Measurements from ENCODE around the gene IPP.
"Not testable (repeated sequence)": the region's sequence is repeated elsewhere in the genome, so short reads cannot be mapped to it uniquely, and the experiment has no call there.

IPP gene

DNA sequence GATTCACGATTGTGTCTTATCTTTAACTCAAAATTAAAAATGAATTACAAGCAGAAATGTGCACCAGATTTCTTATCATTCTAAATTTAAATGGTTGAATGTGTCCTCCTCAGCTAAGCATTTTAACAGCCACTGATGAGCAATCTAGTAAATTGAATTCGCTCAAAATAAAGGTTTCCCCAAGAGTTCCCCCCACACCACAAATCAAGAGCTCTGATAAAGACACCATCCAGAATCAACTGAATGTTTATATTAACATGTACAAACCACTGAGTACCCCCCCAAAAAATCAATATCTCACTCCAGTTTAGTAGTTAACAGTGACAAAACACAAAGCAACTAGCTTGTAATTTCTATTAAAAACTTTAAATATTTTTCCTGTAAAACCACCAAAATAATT lies 66.1 kb downstream of the IPP start:
- DNase-seq (ENCODE audit: low read depth) = no peak

DNA sequence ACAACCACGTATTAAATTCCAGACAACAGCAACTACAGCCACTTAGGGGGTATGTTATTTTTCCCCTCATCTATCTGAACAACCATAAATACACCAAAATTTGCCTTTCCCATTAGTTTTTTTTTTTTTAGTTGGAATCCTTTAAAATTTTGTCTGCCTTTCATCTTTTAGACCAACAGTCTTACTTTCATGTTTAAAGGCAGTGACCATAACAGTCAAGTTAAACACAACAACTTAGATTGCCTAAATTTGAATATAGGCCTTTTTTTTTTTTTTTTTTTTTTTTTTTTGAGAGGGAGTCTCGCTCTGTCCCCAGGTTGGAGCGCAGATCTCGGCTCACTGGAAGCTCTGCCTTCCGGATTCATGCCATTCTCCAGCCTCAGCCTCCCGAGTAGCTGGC lies 67.5 kb downstream of the IPP start:
- DNase-seq (ENCODE audit: low read depth) = no peak

DNA sequence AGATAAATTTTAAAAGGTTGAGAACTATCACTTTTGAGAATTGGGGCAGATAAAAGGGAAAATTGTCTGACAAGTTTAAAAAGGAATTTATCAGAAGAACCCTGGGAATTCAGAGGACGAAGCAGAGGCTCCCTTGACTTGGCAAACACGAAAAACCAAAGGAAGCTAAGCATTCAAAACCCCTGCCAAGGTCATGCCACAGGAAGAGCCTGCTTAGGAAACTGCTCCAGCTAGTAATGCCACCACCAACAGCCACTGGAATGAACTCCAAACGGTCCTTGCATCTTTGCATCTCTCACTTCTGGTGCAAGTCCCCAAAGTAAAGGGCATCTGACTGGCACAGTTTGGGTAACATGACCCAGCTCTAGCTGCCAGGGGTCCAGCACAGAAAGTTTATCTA lies 71.3 kb downstream of the IPP start:
- DNase-seq (ENCODE audit: low read depth) = no peak

DNA sequence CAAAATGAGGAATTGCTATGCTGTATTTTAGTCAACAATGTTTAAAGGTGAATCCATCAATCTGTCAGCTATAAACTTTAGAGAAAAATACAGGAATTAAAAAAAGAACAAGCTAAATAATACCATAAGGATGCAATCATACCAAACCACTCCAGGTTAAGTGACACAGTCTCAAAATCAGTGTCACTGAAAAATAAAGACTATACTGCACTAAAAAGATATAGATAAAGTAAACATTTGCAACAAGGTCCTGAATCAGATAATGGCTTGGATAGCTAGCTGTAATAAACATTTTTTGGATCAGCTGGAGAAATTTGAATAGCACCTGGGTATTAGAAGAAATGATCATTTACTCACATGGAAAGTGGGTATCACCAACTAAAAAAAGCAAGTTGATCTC lies 72.0 kb downstream of the IPP start:
- no peak for DNase-seq (ENCODE audit: low read depth)

DNA sequence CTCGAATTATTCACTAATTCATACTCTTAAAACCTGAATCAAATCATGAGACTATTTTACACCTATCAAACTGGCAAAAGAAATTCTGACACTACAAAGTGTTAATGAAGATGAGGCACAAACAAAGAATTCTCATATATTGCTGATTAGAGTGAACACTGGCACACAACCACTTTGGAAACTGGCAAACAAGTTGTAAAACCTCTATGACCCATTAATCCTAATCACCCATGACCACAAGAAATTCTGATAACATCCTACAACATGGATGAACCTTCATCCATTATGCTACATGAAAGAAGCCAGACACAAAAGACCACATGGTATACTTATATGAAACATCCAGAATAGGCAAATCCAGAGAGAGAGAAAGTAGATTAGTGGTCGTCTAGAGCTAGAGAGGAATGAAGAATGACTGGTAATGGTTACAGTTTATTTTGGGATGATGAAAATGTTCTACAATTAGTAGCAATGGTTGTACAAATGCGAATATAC lies 72.7 kb downstream of the IPP start:
- DNase-seq (ENCODE audit: low read depth) = no peak

DNA sequence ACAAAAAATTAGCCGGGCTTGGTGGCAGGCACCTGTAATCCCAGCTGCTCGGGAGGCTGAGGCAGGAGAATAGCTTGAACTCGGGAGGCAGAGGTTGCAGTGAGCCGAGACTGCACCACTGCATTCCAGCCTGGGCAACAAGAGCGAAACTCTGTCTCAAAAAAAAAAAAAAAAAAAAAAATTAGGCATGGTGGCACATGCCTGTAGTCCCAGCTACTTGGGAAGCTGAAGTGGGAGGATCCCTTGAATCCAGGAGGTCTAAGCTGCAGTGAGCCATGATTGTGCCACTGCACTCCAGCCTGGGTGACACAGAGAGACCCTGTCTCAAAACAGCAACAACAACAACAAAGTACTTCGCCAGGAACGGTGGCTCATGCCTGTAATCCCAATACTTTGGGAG lies 73.9 kb downstream of the IPP start:
- not testable (repeated sequence) for DNase-seq (ENCODE audit: low read depth)

DNA sequence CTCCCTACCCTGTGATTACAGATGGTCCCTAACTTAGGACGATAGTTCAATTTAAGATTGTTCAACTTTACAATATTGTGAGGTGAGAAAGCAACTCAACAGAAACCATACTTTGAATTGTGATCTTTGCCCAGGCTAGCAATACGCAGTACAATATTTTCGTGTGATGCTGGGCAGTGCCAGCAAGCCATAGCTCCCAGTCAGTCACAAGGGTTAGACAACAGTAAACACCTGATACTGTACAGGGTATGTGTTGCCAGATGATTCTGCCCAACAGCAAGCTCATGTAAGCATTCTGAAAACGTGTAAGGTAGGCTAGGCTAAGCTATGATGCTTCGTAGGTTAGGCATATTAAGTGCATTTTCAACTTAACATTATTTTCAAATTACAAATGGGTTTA lies 76.0 kb downstream of the IPP start:
- no peak for DNase-seq (ENCODE audit: low read depth)

DNA sequence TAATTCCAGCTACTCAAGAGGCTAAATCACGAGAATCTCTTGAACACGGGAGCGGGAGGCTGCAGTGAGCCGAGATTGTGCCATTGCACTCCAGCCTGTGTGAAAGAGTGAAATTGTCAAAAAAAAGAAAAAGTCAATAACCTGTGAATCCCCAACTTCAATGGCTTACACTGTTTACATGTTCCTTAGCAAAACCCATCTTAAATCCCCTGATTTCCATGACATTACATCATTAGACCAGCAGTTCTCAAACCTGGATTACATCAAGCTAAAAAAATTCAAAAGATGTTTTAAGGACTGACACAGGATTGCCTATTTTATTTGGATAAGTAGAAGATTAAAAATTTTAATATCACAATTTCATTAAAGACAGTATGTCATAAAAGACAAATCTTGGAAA lies 76.5 kb downstream of the IPP start:
- DNase-seq (ENCODE audit: low read depth) = no peak

DNA sequence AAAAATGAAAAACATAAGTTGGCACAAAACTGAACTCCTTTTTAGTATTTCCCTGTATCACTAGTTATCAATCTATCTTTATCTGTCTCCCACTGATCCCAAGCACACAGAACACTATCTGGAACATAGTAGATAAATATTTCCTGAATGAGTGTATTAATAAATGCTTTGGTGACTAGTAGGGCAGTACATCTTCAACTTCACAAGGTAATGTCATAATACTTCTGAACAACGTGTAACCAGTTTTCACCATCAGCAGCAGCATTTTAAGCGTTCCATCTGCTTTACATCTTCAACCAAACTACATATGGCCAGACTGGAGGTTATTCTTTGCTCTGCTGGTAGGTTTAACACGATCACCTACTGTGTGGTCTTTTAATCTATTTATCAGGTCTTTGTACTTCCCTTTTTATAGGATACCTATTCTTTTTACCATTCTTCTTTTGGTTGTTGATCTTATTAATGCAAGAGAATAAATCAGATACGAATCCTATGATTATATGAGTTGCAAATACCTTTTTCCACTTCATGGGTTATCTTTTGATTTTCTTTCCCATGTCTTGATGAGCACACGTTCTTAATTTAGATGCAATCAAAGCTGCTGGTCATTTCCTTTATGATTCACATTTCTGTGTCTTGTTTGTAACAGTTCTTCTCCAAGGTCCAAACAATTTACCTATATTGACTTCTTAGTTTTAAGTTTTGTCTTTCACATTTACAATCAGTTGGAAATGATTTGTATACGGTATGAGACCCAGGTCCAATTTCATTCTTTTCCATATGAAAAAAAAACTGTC lies 80.4 kb downstream of the IPP start:
- DNase-seq (ENCODE audit: low read depth) = no peak

DNA sequence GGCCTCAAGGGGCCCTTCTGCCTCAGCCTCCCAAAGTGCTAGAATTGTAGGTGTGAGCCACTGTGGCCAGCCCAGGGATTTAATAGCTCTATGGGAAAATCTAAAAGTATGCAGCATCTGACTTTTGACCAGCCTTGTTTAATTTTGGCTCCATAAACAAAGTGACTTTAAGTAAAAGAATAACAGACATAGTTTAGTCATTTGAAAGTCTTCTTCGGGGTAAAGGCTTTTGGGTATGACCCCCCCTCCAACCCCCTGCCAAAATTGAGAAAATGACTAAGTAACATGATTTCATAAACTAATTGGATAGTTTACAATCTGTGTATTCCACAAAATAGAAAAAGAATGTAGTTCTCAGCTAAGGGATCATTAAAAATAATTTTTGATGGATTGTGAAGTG lies 81.1 kb downstream of the IPP start:
- no peak for DNase-seq (ENCODE audit: low read depth)

DNA sequence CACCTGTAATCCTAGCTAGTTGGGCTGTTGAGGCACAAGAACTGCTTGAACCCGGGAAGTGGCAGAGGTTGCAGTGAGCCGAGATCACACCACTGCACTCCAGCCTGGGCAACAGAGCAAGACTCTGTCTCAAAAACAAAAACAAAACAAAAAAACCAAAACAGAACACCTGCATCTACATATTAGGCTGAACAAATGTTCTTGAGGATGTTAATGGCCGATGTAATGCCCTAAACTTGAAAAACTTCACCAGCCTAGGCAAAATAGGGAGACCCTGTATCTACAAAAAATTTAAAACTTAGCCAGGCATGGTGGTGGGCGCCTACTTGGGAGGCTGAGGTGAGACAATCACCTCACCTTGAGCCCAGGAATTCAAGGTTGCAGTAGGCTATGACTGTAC lies 81.9 kb downstream of the IPP start:
- no peak for DNase-seq (ENCODE audit: low read depth)

DNA sequence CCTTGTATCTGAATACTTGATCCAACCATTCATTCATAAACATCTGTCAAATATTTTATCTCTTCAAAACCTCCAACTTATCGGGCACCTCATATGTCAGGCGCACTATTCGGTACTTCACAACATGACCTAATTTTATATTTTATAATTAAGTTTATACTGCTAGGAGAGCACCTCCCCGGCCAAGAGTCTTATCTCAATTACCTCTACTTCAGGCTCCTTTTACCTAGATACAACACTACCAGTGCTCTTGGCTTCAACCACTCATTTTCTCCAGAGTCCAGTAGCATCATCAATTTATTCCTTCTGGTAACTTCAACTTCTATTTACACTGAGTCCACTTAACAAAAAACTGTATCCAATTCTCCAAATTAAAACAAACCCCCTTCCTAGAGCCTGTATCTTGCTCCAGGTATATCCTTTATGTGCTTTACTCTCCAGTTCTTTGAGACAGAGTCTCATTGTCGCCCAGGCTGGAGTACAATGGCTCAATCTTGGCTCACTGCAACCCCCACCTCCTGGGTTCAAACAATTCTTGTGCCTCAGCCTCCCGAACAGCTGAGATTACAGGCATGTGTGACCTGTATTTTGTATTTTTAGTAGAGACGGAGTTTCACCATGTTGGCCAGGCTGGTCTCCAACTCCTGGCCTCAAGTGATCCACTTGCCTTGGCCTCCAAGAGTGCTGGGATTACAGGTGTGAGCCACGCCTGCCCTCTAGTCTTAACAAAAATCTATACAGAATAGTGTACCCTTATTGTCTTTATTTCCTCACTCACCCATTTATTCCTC lies 82.9 kb downstream of the IPP start:
- DNase-seq (ENCODE audit: low read depth) = no peak

DNA sequence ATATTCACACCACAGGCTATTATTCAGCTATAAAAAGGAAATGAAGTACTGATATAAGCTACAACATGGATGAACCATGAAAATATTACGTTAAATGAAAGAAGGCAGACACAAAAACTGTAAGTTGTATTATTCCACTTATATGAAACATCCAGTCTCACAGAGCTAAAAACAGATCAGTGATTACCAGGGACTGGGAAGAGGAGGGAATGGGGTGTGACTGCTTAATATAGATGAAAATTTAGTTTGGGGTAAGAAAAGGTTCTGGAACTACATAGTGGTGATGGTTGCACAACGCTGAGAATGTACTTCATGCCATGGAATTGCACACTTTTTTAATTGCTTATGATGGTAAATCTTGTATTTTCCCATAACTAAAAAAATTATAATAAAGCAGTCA lies 83.6 kb downstream of the IPP start:
- DNase-seq (ENCODE audit: low read depth) = no peak

DNA sequence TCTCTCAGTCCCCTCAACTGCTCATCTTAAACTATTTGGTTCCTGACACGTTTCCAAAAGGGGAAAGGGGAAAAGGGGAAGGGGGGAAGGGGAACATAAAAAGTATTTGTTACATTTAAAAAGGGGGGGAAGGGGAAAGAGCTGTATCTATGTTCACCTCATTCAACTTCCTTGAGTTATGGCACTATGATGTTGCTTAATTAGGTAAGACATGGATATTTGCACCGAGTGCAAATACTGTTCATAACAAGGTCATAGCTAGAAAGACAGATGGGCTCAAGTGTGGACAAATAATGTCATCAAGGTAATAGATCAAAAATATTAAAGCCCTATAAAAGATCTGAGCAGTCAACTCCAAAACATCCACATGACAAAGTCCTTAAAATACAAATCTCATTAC lies 90.1 kb downstream of the IPP start:
- DNase-seq (ENCODE audit: low read depth) = no peak

DNA sequence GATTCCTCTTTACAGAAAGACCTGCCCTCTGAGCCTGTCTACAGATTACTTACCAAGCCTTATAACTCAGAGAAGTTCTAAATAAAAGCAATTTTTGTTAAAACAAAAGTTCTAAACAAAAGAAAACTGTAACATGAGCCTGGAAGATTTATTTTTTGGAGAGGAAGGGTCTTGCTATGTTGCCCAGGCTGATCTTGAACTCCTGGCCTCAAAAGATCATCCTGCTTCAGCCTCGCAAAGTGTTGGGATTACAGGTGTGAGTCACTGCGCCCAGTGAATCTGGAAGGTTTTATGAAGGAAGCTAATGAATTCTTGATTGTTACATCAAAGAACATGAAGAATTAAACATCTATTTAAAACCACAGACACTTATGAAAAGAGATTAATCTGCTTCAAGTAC lies 91.2 kb downstream of the IPP start:
- no peak for DNase-seq (ENCODE audit: low read depth)

DNA sequence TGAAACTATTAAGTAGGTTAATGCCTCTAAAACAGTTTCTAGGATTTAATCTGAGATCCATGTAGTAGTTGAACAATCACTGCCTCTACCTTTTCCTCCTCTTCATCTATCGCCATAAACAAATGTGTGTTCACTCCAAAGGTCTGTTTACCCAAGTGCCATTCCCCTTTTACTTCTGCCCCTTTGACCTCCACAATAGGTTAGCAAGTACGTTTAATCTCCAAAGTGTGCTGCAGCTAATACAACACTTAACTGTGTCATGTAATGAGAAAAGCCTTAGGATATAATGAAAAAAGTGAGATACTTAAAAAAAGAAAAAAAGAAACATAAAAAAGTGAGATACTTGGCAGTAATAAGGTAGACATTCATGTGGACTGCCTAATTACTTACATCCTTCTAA lies 92.3 kb downstream of the IPP start:
- DNase-seq (ENCODE audit: low read depth) = no peak

DNA sequence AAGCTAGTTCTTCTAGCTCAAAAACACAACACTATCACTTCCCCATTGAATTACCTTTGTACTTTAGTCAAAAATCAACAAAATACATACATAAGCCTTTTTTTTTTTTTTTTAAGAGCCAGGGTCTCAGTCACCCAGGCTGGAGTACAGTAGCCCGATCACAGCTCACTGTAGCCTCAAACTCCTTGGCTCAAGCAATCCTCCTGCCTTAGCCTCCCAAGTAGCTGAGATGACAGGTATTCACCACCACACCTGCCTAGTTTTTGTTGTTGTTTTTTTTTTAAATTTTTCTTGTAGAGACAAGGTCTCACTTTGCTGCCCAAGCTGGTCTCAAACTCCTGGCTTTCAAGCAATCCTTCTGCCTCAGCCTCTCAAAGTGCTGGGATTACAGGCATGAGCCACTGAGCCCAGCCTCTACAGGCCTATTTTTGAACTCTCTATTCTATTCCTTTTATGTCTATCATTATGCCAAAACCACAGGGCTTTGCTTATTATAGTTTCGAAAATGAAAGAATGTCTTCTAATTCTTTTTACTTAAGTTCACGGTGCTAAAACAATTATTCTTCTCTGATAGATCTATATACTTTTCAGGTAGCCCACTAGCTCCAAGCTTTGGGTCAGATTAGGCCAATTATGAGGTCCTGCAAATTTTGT lies 93.8 kb downstream of the IPP start:
- no peak for DNase-seq (ENCODE audit: low read depth)

DNA sequence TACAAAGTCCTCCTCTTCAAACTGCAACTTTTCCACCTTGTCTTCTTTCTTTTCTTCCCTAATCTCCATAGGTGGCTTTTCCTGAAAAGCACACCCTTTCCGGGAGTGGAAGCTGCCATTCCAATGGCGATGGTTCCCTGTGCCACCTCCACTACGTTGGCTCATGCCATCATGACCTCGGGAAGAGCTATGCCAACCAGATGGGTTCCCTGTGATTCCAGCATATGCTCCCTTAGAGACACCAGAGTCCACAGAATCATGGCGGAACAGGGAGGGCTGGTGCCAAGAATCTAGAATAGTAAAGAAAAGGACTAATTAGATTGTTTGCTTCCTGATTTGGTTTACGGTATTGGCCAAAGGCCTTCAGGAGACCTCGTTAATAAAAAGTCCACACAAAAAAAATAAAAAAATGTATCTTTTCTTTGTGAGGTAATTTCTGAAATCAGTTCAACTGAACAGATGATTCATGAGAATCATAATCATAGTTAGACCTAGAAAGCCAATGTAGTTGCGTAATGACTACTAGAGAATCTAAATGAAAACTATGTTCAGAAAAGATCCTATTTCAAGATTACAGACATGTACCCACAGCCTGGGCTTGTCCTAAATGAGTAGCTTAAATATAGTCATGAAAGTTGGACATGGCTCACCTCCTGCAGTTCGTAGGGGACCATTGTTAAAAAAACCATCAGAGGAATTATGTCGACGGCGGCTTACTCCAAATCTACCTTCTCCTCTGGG lies 95.7 kb downstream of the IPP start:
- DNase-seq (ENCODE audit: low read depth) = no peak
